ENCODE data around the gene AGPAT2. TPM values are rescaled to one million over a fixed set of nuclear protein-coding genes. Genes with fewer than 3 reads are reported as not detected.
A peak's percentile ranks its signal among the peaks of the same experiment; 100 is the strongest.

Gene AGPAT2
- total RNA-seq, 1 donor from 2014 or later = 41.9 TPM

- Histone ChIP-seq H3K36me3 (ENCODE audit: control insufficient read depth, insufficient read depth, low read length) (peaks cover 27% of the 10 kb centered on the region), H3K4me3 (ENCODE audit: low read depth, low read length) (no peak overlapping the region), H3K27me3 (ENCODE audit: control insufficient read depth, insufficient read depth, low read length) (no peaks in the 10 kb centered on the region)
- TF ChIP-seq CTCF (IDR thresholded peaks at IDR 0.05; ENCODE audit: insufficient read depth, low read length, severe bottlenecking) = no peak
- no peak for DNase-seq (ENCODE audit: low read depth)
- no peak for FAIRE-seq
Measured at GRCh38 chr9:136726118-136726517, 38.9 kb upstream of the AGPAT2 start.

DNA sequence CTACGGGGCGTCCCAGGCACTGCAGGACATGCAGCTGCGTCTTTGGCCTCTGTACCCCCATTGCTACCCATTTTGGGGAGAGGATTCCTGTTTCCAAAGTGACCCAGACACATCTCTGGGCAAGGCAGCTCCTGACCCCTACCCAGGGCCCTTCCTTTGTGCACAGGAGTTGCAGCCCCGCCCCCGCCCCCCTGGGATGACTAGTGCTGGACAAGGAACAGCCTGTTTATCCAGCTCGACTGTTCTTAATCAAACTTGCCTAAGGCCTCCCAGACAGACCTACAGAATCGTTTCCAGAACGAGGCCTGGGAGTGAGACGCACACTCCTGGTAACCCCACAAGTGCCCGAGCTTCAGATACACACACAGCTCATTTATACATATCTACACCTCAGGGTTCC, 38.4 kb upstream of the AGPAT2 start:
- Histone ChIP-seq H3K36me3 (ENCODE audit: control insufficient read depth, insufficient read depth, low read length) (peaks cover 27% of the 10 kb centered on the region), H3K27me3 (ENCODE audit: control insufficient read depth, insufficient read depth, low read length) (no peaks in the 10 kb centered on the region), H3K4me3 (ENCODE audit: low read depth, low read length) (no peak overlapping the region)
- FAIRE-seq (no peak), DNase-seq (ENCODE audit: low read depth) (peak; percentile 66)
- TF ChIP-seq CTCF (IDR thresholded peaks at IDR 0.05; ENCODE audit: insufficient read depth, low read length, severe bottlenecking) = no peak

DNA sequence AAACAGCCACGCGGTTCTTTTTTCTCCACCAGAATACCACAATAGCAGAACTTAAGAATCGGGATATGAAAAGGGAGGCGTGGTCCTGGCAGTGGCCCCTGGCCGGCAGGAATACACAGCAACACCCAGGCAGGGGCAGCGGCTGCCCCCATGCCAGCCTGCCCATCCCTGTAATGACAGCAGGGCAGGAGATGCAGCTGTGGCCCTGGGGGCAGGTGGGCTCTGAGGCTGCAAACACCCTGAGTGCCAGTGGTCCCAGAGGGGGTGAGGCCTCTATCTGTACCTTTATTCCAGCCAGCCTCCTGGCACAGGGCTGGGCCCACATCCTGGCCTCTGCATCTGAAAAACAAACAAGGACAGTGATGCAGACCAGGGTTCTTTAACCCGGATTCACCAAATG, 37.5 kb upstream of the AGPAT2 start:
- FAIRE-seq = no peak
- Histone ChIP-seq H3K27me3 (ENCODE audit: control insufficient read depth, insufficient read depth, low read length) (no peaks in the 10 kb centered on the region), H3K36me3 (ENCODE audit: control insufficient read depth, insufficient read depth, low read length) (peaks cover 27% of the 10 kb centered on the region), H3K4me3 (ENCODE audit: low read depth, low read length) (no peak overlapping the region)
- no peak for TF ChIP-seq CTCF (IDR thresholded peaks at IDR 0.05; ENCODE audit: insufficient read depth, low read length, severe bottlenecking)
- DNase-seq (ENCODE audit: low read depth) = no peak

DNA sequence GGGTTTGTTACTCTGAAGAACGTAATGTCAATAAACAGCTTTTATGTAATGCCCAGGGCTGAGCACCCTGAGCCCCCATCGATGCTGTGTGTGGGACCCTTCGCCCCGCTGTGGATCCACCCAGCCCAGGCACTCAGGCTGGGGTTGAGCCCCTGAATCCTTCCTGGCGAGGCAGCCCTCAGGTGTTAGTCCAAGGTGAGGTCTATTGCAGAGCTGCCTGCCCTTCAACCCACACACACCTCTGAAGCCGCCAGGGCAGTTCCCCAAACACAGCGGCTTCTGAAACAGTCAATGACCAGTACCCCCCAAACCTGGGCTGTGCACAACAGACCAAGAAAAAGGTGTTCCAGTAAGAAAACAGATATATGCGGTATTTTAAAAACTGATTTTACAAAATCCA, 36.7 kb upstream of the AGPAT2 start:
- Histone ChIP-seq H3K27me3 (ENCODE audit: control insufficient read depth, insufficient read depth, low read length) (no peaks in the 10 kb centered on the region), H3K4me3 (ENCODE audit: low read depth, low read length) (no peak overlapping the region), H3K36me3 (ENCODE audit: control insufficient read depth, insufficient read depth, low read length) (peaks cover 27% of the 10 kb centered on the region)
- DNase-seq (ENCODE audit: low read depth) (no peak), FAIRE-seq (no peak)
- no peak for TF ChIP-seq CTCF (IDR thresholded peaks at IDR 0.05; ENCODE audit: insufficient read depth, low read length, severe bottlenecking)

- H3K36me3 ChIP-seq (ENCODE audit: control insufficient read depth, insufficient read depth, low read length) = peaks cover 27% of the 10 kb centered on the region
- TF ChIP-seq CTCF (IDR thresholded peaks at IDR 0.05; ENCODE audit: insufficient read depth, low read length, severe bottlenecking) = no peak
- FAIRE-seq (no peak), DNase-seq (ENCODE audit: low read depth) (no peak)
- no peaks in the 10 kb centered on the region for H3K27me3 ChIP-seq (ENCODE audit: control insufficient read depth, insufficient read depth, low read length)
- H3K4me3 ChIP-seq (ENCODE audit: low read depth, low read length) = no peak overlapping the region
Measured at GRCh38 chr9:136723362-136723976, 36.2 kb upstream of the AGPAT2 start.

- Histone ChIP-seq H3K4me3 (ENCODE audit: low read depth, low read length) (no peak overlapping the region), H3K36me3 (ENCODE audit: control insufficient read depth, insufficient read depth, low read length) (peaks cover 27% of the 10 kb centered on the region), H3K27me3 (ENCODE audit: control insufficient read depth, insufficient read depth, low read length) (no peaks in the 10 kb centered on the region)
- no peak for DNase-seq (ENCODE audit: low read depth)
- no peak for FAIRE-seq
- TF ChIP-seq CTCF (IDR thresholded peaks at IDR 0.05; ENCODE audit: insufficient read depth, low read length, severe bottlenecking) = no peak
Measured at GRCh38 chr9:136722969-136723356, 35.7 kb upstream of the AGPAT2 start.
